C4-2B (cell line): ENCODE data around the gene LRRC8C.

Experiments used
- ZFX ChIP-seq: fragments of 450-650 bp; IDR thresholded peaks from 2 replicates; pipeline ENCODE4 v1.6.1; 2017
- TF ChIP-seq, protein P1 (sequence below): fragments of 450-650 bp; conservative IDR thresholded peaks from 2 replicates; pipeline ENCODE4 v1.5.1; 2017; ENCODE audit warnings: mild to moderate bottlenecking

DNA sequence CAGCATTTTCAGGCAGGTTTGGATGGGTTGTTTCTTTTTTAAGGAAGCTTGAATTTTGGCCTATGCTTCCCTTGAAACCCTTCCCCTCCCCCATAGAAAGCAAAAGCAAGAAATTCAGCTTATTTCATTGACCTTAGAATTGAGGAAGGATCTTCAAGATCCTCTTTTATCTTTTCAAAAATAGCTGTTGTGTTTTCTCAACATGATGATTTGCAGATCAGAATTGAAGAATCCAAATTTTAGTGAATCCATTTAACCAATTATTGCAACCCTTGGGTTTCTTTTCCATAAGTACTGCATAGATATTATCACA, 73.7 kb downstream of the LRRC8C start:
- TF ChIP-seq, protein P1, sequence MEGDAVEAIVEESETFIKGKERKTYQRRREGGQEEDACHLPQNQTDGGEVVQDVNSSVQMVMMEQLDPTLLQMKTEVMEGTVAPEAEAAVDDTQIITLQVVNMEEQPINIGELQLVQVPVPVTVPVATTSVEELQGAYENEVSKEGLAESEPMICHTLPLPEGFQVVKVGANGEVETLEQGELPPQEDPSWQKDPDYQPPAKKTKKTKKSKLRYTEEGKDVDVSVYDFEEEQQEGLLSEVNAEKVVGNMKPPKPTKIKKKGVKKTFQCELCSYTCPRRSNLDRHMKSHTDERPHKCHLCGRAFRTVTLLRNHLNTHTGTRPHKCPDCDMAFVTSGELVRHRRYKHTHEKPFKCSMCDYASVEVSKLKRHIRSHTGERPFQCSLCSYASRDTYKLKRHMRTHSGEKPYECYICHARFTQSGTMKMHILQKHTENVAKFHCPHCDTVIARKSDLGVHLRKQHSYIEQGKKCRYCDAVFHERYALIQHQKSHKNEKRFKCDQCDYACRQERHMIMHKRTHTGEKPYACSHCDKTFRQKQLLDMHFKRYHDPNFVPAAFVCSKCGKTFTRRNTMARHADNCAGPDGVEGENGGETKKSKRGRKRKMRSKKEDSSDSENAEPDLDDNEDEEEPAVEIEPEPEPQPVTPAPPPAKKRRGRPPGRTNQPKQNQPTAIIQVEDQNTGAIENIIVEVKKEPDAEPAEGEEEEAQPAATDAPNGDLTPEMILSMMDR, result no peak
- no peak for TF ChIP-seq ZFX
